Testis (tissue), 3 donors: ENCODE measurements around the gene PDP2. TPM values are rescaled to one million over a fixed set of nuclear protein-coding genes. Genes with fewer than 3 reads are reported as not detected.

Experiments used
- DNase-seq: peaks from one replicate; pipeline ENCODE4 v3.0.0-alpha.2; 2019
- H3K27ac ChIP-seq, 2 donors: fragments of 200-600 bp; sonication (generic); one replicate each; pipeline ENCODE4 v1.5.1; 2019
- H3K27me3 ChIP-seq: fragments of 200-600 bp; sonication (generic); one replicate; pipeline ENCODE4 v1.5.1; 2019
- H3K36me3 ChIP-seq: fragments of 200-600 bp; sonication (generic); one replicate; pipeline ENCODE4 v1.5.1; 2017; ENCODE audit warnings: low read depth; ENCODE audit errors: missing control alignments
- H3K4me1 ChIP-seq: fragments of 200-600 bp; sonication (generic); one replicate; pipeline ENCODE4 v1.5.1; 2019
- H3K4me3 ChIP-seq, 2 donors: fragments of 200-600 bp; sonication (generic); one replicate each; pipeline ENCODE4 v1.5.1; 2017 to 2019
- H3K9me3 ChIP-seq: fragments of 200-600 bp; sonication (generic); one replicate; pipeline ENCODE4 v1.5.1; 2017
- POLR2A ChIP-seq: fragments of 450-650 bp; IDR thresholded peaks from one replicate; pipeline ENCODE4 v1.6.1; 2017; ENCODE audit warnings: antibody characterized with exemption, mild to moderate bottlenecking, moderate library complexity
- WGBS, 2 donors: methylation state at CpG; one replicate each; pipeline ENCODE4 v1.1.5; 2018; 5-methylcytosine and 5-hydroxymethylcytosine counted together
- intact Hi-C: fragments of 100-400 bp; cut with DNase I; formaldehyde crosslinking; loops from one replicate; pipeline ENCODE4 v1.15.1; 2023; ENCODE audit warnings: low total_unique reads
- polyA plus RNA-seq: library from polyadenylated mRNA; stranded (reverse); fragments of 350-450 nt; fragmentation: Illumina TruSeq; extraction: RNeasy Lipid Tissue Mini Kit (QIAGEN cat#74804); gene quantifications from one replicate; pipeline ENCODE4 v1.2.3, GENCODE V29; 2014; ENCODE audit warnings: low read depth, low replicate concordance; ENCODE audit not compliant: insufficient read depth
- total RNA-seq, 2 donors: library from RNA; depleted of rRNA; stranded (reverse); fragments of >200 nt; gene quantifications; one replicate each; pipeline ENCODE4 v1.2.3, GENCODE V29; 2016
- TF ChIP-seq, protein P1 (sequence below), 3 experiments: fragments of 450-650 bp in 2 of 3; fragments of 200-600 bp in 1 of 3; sonication (generic) in 1 of 3; IDR thresholded peaks; one replicate each; pipeline ENCODE4 v1.5.1; 2016 to 2019; ENCODE audit warnings: antibody characterized with exemption in 3 of 3, mild to moderate bottlenecking in 2 of 3, moderate library complexity in 1 of 3

The PDP2 gene
- total and polyA plus RNA-seq, 3 donors from 2014 or later, result 14.0 to 23.9 (median 22.9) TPM

DNA sequence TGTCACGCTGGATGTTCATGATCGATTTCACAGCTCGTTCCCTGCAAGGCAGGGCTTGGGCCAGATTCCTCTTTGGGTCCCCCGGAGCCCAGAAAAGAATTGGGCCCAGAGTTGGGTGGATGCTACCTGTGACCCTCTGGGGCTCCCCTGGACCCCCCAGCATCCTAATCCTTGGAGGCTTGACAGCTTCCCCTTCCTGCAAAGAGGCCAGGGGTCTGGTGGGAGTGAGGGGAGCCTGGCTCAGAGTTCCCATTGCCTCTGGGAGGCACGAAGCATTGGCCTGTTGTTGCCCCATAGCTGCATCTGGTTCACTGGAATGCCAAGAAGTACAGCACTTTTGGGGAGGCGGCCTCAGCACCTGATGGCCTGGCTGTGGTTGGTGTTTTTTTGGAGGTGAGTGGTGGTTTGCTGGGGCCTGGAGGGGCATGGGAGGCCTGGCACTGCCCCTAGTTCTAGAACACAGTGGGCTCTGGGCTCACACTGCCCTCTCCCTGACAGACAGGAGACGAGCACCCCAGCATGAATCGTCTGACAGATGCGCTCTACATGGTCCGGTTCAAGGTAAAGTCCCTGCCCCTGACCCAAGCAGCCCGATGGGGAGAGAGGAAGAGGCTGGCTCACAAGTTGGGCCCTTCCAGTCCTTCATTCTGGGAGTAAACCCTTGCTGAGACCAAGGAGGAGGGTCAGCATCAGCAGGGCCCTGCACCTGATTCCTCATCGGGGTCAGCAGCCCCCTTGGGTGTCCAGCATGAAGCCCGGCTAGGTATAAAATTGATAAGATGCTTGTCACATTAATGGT, 28.9 kb upstream of the PDP2 start:
- Histone ChIP-seq H3K36me3 (no peaks in the 10 kb centered on the region), H3K4me1 (no peaks in the 10 kb centered on the region), H3K27me3 (no peaks in the 10 kb centered on the region), H3K4me3 (no peak overlapping the region), H3K27ac (no peak overlapping the region), H3K9me3 (no peaks in the 10 kb centered on the region)
- 88 to 90% methylated on average over 5 to 13 of the region's 13 CpGs for WGBS, 2 donors
- DNase-seq, result no peak
- intact Hi-C loops, result no loop called here
- TF ChIP-seq, protein P1, sequence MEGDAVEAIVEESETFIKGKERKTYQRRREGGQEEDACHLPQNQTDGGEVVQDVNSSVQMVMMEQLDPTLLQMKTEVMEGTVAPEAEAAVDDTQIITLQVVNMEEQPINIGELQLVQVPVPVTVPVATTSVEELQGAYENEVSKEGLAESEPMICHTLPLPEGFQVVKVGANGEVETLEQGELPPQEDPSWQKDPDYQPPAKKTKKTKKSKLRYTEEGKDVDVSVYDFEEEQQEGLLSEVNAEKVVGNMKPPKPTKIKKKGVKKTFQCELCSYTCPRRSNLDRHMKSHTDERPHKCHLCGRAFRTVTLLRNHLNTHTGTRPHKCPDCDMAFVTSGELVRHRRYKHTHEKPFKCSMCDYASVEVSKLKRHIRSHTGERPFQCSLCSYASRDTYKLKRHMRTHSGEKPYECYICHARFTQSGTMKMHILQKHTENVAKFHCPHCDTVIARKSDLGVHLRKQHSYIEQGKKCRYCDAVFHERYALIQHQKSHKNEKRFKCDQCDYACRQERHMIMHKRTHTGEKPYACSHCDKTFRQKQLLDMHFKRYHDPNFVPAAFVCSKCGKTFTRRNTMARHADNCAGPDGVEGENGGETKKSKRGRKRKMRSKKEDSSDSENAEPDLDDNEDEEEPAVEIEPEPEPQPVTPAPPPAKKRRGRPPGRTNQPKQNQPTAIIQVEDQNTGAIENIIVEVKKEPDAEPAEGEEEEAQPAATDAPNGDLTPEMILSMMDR (IDR thresholded peaks at IDR 0.05), result no peak
- no peak for TF ChIP-seq POLR2A

DNA sequence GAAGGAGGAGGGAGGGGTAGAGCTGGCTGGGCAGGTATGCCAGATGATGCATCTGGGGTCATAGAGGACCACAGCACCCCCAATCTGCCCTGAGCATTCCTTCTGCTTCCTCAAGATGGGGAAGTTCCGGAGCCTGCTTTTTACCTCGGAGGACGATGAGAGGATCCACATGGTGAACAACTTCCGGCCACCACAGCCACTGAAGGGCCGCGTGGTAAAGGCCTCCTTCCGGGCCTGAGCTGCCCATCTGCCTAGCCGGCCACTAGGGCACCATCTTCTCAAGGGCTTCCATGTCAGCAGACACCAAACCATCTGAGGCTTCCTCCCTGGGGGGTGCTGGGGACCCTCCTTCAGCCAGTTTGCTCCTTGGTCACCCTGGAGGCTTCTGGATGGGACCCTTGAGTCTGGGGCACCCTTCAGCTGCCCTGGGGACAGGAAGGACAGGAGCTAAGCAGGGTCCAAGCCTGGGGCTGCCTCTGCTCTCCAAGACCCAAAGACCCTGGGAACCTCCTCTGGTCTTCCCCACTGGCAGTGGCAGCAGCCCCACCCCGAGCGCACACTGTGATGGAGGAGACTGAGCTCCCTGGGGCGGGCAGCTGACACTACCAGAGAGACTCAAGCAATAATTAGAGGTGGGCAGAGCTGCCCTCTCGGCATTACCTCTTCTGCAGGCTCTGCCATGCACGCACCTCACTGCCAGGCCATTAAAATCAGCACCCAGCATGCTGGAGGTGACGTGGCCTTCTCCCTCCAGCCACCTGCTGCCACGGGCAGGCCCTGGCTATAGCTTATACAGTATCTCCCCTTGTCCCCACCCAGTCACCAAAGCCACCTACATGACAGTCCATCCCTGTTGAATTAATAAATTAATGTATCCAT, 26.8 kb upstream of the PDP2 start:
- Histone ChIP-seq H3K27ac (no peak overlapping the region), H3K36me3 (no peaks in the 10 kb centered on the region), H3K9me3 (no peaks in the 10 kb centered on the region), H3K4me1 (no peaks in the 10 kb centered on the region), H3K4me3 (no peak overlapping the region), H3K27me3 (no peaks in the 10 kb centered on the region)
- no peak for TF ChIP-seq POLR2A
- TF ChIP-seq, protein P1 (IDR thresholded peaks at IDR 0.05), result no peak
- intact Hi-C loops, result no loop called here
- 94 to 95% methylated on average over 10 to 15 of the region's 15 CpGs for WGBS, 2 donors
- DNase-seq, result no peak

DNA sequence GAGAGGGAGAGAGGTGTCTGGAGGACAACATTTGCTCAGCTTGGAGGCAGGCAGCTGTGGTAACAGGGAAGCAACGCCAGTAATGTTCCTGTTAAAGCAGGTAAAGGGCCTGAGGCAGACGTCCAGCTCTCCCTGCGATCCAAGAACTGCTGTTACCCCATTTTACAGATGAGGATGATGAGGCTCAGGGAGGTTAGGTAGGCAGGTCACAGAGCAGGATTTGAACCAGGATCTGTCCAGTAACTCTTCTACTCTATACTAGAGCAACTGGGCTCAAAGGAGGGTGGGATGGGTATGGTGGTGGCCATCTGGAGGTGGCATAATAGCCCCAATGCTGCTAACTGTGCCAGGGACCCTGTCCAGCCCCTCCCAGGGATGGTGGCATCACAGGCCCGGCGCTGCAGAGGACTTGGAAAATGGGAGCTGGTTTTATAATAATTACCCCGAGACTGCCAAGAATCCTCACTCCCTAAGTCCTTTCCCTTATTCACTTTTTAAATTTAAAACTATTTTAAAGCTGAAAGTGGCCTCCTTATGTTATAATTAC, 24.1 kb upstream of the PDP2 start:
- Histone ChIP-seq H3K27ac (no peak overlapping the region), H3K4me1 (peaks cover 6% of the 10 kb centered on the region), H3K9me3 (no peaks in the 10 kb centered on the region), H3K27me3 (no peaks in the 10 kb centered on the region), H3K36me3 (no peaks in the 10 kb centered on the region), H3K4me3 (no peak overlapping the region)
- WGBS, 2 donors, result 94 to 95% methylated on average over 6 of the region's 6 CpGs
- no peak for DNase-seq
- intact Hi-C loops, result no loop called here
- no peak for TF ChIP-seq POLR2A
- TF ChIP-seq, protein P1 (IDR thresholded peaks at IDR 0.05), result no peak

DNA sequence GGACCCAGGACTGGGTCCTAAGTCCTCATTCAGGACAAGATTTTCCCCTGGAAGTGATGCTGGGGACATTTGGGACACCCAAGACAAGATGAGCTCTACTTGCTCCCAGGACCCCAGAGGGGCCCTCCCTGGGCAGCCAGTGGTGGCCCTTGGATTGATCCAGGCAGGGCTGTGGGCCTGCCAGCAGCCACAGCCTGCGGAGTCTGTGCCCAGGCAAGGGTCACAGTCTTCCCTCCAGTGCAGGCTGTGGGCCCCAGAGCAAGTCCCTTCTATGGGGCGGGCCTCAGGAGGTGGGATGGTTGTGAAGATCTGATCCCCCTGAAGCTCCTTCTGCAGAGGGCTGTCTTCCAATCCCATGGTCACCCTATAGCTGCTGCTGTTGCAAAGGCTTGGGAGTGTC, 23.5 kb upstream of the PDP2 start:
- intact Hi-C loops, result no loop called here
- DNase-seq, result no peak
- H3K9me3 ChIP-seq, result no peaks in the 10 kb centered on the region
- H3K4me1 ChIP-seq, result peaks cover 6% of the 10 kb centered on the region
- no peak overlapping the region for H3K27ac ChIP-seq
- no peaks in the 10 kb centered on the region for H3K36me3 ChIP-seq
- no peak overlapping the region for H3K4me3 ChIP-seq
- 94% methylated on average over 2 of the region's 2 CpGs; no CpG with 5 or more reads in 1 of the 2 donors for WGBS, 2 donors
- TF ChIP-seq, protein P1 (IDR thresholded peaks at IDR 0.05), result no peak
- no peak for TF ChIP-seq POLR2A
- no peaks in the 10 kb centered on the region for H3K27me3 ChIP-seq
